Epithelial cell of proximal tubule (primary cell): ENCODE measurements around the gene MSH3. TPM values are rescaled to one million over a fixed set of nuclear protein-coding genes. Genes with fewer than 3 reads are reported as not detected.

ENCODE experiments used
- DNase-seq: peaks from one replicate; pipeline ENCODE4 v3.0.0-alpha.2; 2011; ENCODE audit warnings: low read depth
- H3K4me3 ChIP-seq: 2 replicates; pipeline ENCODE4 v1.5.1; 2011; ENCODE audit warnings: low read depth, mild to moderate bottlenecking, low read length
- CTCF ChIP-seq: conservative IDR thresholded peaks from 2 replicates; pipeline ENCODE4 v1.5.1; 2012; ENCODE audit warnings: low read depth, mild to moderate bottlenecking, low read length
- total RNA-seq: library from RNA; depleted of rRNA; stranded (reverse); fragments of >200 nt; gene quantifications from 2 replicates; pipeline ENCODE4 v1.2.3, GENCODE V29; 2015

MSH3 gene
- total RNA-seq, 1 donor from 2014 or later = 8.8 TPM

DNA sequence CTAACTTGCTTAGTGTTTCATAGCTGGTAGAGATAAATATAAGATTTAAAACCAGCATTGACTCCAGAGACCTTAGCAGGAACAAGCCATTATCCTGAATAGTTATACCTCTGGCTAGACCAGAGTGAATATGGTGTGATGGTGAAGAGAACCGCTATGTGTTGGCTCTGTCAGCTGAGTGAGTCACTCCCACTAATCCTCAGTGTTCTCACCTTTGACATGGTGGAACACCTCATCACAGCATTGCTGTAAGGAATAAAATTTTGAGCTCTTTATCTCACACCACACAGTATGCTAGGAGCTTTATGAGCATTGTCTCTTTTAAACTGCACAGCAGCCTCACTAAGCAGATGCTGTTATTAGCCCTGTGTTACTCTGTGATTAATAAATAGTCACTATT is 91.0 kb downstream of the MSH3 start:
- peak; percentile 9 for DNase-seq
- no peak for TF ChIP-seq CTCF

GRCh38 chr5:80747922-80748321 is 93.5 kb downstream of the MSH3 start:
- no peak for DNase-seq
- no peak overlapping the region for H3K4me3 ChIP-seq
- TF ChIP-seq CTCF = no peak

More for the DNA sequence above, 91.0 kb downstream of the MSH3 start:
- H3K4me3 ChIP-seq = no peak overlapping the region

DNA sequence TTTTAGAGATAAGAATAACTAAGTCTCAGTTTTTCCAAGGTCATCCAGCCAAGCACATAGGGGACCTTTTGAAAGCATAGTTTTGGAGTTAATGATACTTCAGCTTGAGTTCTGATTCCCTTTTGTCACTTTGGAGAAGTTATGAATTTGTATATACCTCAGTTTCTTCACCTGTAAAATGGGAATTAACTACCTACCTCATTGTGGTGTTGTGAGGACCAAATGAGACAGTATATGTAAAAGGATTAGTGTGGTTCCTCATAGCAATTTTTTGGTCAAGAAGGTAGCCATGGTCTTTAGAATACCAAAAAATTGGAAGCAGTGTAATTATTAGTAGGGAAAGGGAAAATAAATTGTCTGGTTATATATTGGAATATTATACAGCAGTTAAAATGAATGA is 98.0 kb downstream of the MSH3 start:
- no peak for DNase-seq
- TF ChIP-seq CTCF = no peak
- no peak overlapping the region for H3K4me3 ChIP-seq

GRCh38 chr5:80753712-80754111 is 99.3 kb downstream of the MSH3 start:
- H3K4me3 ChIP-seq = no peak overlapping the region
- DNase-seq = no peak
- no peak for TF ChIP-seq CTCF

DNA sequence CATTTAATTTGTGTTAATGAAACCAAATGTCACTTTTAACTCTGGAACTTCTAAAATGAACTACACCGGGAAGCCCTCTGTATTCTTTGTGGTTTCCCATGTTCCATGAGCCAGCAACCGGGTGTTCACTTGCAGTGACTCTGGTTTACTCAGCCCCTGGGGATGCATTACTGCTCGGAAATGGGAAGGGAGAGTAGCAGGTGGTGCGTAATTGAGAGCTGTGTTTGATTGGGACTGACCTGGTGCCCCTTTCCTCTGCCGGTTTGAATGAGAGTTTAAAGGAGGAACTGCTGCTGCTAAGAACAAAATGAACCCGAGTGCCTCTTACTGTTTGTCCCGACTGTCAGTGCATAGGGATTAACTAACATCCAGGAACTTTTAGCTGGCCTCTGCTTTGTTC is 100.4 kb downstream of the MSH3 start:
- no peak for TF ChIP-seq CTCF
- no peak for DNase-seq
- no peak overlapping the region for H3K4me3 ChIP-seq

DNA sequence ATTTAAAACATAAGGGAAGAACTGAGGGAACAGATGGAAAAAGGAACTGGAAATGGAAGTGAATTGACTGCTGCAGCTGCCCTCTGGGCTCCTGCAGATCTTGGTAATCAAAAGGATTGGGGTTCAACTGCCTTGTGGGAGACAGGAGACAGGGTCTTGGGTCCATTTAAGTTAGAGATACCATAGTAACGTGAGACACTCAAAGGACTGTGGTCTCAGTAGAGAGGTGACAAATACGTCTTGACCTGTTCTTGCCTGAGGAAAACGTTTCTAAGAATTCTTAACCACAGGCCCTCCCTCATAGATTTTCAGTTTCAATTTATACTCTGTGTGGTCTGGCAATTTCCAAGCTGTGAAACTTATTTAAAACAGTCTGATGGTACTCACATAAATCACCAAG is 101.2 kb downstream of the MSH3 start:
- H3K4me3 ChIP-seq = no peak overlapping the region
- DNase-seq = no peak
- TF ChIP-seq CTCF = no peak

DNA sequence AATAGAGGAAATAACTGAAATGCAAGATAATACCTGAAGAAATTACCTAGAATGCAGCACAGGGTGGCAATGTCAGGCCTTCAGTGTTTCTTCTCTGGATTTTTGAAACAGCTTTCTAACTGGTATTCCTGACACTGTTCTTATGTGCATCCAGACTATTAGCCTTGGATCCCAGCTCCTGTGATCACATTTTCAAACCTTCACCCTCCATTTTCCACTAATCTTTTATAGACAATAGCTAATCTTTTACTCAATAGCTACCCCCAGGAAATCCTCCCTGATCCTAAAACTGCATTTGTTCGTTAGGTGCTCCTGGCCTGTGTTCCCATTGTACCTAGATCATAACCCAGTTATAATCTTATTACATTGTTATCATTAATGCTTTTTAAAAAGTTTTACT is 101.8 kb downstream of the MSH3 start:
- DNase-seq = no peak
- H3K4me3 ChIP-seq = no peak overlapping the region
- TF ChIP-seq CTCF = no peak
